HepG2 (cell line): ENCODE measurements around the gene SPTSSB. TPM values are rescaled to one million over a fixed set of nuclear protein-coding genes. Genes with fewer than 3 reads are reported as not detected.
A peak's percentile ranks its signal among the peaks of the same experiment; 100 is the strongest.

Source experiments
- ATAC-seq: fragments of 200-7000 bp; cut with Tn5 transposase; 3 replicates; pipeline ENCODE4 v1.9.1; 2020; ENCODE audit warnings: mild to moderate bottlenecking, moderate library complexity
- BruUV-seq: library from RNA; stranded (reverse); fragments of 400-500 nt; replicated peaks from 2 replicates; lab custom pipeline; 2021; lab: Mats Ljungman, UMichigan
- CTCF ChIA-PET: fragments of 300-600 bp; formaldehyde crosslinking; extraction: SDS; loops from one replicate; lab custom pipeline; 2021; ENCODE audit warnings: low total read pairs, inconsistent platforms, low intra/inter-chr PET ratio; lab: Yijun Ruan, JAX
- POLR2A ChIA-PET: fragments of 350-600 bp; sonication (Branson Sonifier 250); formaldehyde crosslinking; loops from one replicate; lab custom pipeline; 2020; ENCODE audit warnings: antibody characterized with exemption, inconsistent platforms; lab: Yijun Ruan, JAX
- DNase-seq: peaks from one replicate; pipeline ENCODE4 v3.0.0-alpha.2; 2015; ENCODE audit warnings: low spot score
- FAIRE-seq: peaks from 3 replicates; lab custom pipeline; 2011; peaks lifted over from hg19 to GRCh38; lab: Jason Lieb, UNC
- H2AFZ ChIP-seq: one replicate; pipeline ENCODE4 v1.6.1; 2011; ENCODE audit warnings: low read length, inconsistent platforms
- H3K27ac ChIP-seq: fragments of 300-600 bp; 3 replicates; pipeline ENCODE4 v1.8.0; 2011; ENCODE audit warnings: mixed run types, mild to moderate bottlenecking, mixed read lengths, low read length, inconsistent platforms; ENCODE audit not compliant: insufficient read depth; ENCODE audit errors: extremely low read length
- H3K27me3 ChIP-seq, 2 experiments: fragments of 200-600 bp in 1 of 2; 2 replicates in 1 of 2; 3 replicates in 1 of 2; pipeline versions ENCODE4 v1.6.0 to v1.8.0; 2011; ENCODE audit warnings: low read length in 2 of 2, mild to moderate bottlenecking in 2 of 2, moderate library complexity in 2 of 2, inconsistent platforms in 1 of 2; ENCODE audit not compliant: insufficient read depth in 2 of 2, control insufficient read depth in 1 of 2
- H3K36me3 ChIP-seq, 2 experiments: fragments of 200-600 bp in 1 of 2; replicated peaks in 1 of 2; 2 replicates in 1 of 2; 3 replicates in 1 of 2; pipeline versions ENCODE4 v1.5.1 to v1.8.0; 2011; ENCODE audit warnings: low read length in 2 of 2, inconsistent platforms in 1 of 2; ENCODE audit not compliant: insufficient read depth in 2 of 2, control insufficient read depth in 1 of 2
- H3K4me1 ChIP-seq: 2 replicates; pipeline ENCODE4 v1.5.1; 2012; ENCODE audit warnings: low read length, inconsistent platforms; ENCODE audit not compliant: insufficient read depth
- H3K4me2 ChIP-seq: 2 replicates; pipeline ENCODE4 v1.6.0; 2011; ENCODE audit warnings: low read depth, low read length, inconsistent platforms
- H3K4me3 ChIP-seq, 3 experiments: fragments of 200-600 bp in 1 of 3; sonication (generic), shearing (Covaris generic) in 1 of 3; replicated peaks in 1 of 3; 2 replicates each; pipeline ENCODE4 v1.5.1; 2011 to 2016; ENCODE audit warnings: low read length in 3 of 3, inconsistent platforms in 2 of 3, low read depth in 2 of 3, mild to moderate bottlenecking in 2 of 3, control low read depth in 1 of 3, mixed read lengths in 1 of 3; ENCODE audit not compliant: insufficient read depth in 1 of 3
- H3K79me2 ChIP-seq: one replicate; pipeline ENCODE4 v1.6.1; 2011; ENCODE audit warnings: low read length, inconsistent platforms; ENCODE audit not compliant: insufficient read depth
- H3K9ac ChIP-seq: 2 replicates; pipeline ENCODE4 v1.6.0; 2011; ENCODE audit warnings: mild to moderate bottlenecking, low read depth, low read length, inconsistent platforms; ENCODE audit not compliant: insufficient read depth
- H3K9me3 ChIP-seq: 2 replicates; pipeline ENCODE4 v1.5.1; 2012; ENCODE audit warnings: mild to moderate bottlenecking, low read length
- H4K20me1 ChIP-seq: 2 replicates; pipeline ENCODE4 v1.6.0; 2011; ENCODE audit warnings: inconsistent platforms, mild to moderate bottlenecking, low read length, moderate library complexity; ENCODE audit not compliant: insufficient read depth
- ATF4 ChIP-seq, 2 experiments: fragments of 450-650 bp in 1 of 2; sonication (generic) in 1 of 2; formaldehyde crosslinking; IDR thresholded peaks; 2 replicates each; pipeline versions ENCODE4 v1.5.0 to v1.8.0; 2020 to 2022; ENCODE audit warnings: mild to moderate bottlenecking in 1 of 2, missing genetic modification reagents in 1 of 2
- CEBPB ChIP-seq: IDR thresholded peaks from 2 replicates; pipeline ENCODE4 v1.6.1; 2011; ENCODE audit warnings: low read depth, low read length, improper control_type of control experiment, borderline replicate concordance
- CEBPG ChIP-seq: IDR thresholded peaks from 2 replicates; pipeline ENCODE4 v1.6.1; 2016
- CSRNP1 ChIP-seq: sonication (generic); formaldehyde crosslinking; IDR thresholded peaks from 2 replicates; pipeline ENCODE4 v1.8.1; 2023; ENCODE audit warnings: mild to moderate bottlenecking, missing genetic modification reagents
- FOXA1 ChIP-seq, 2 experiments: fragments of 450-650 bp in 1 of 2; sonication (generic) in 1 of 2; formaldehyde crosslinking in 1 of 2; IDR thresholded peaks; 2 replicates each; pipeline versions ENCODE4 v1.4.0 to v1.6.1; 2016 to 2020; ENCODE audit warnings: missing genetic modification reagents in 1 of 2
- FOXK1 ChIP-seq: sonication (generic); formaldehyde crosslinking; IDR thresholded peaks from 2 replicates; pipeline ENCODE4 v1.4.0; 2020; ENCODE audit warnings: low read depth, missing genetic modification reagents, borderline replicate concordance
- FOXK2 ChIP-seq: fragments of 450-650 bp; IDR thresholded peaks from 2 replicates; pipeline ENCODE4 v1.6.1; 2016
- HDAC6 ChIP-seq: fragments of 200-600 bp; sonication (generic); IDR thresholded peaks from 2 replicates; pipeline ENCODE4 v1.7.0; 2017; ENCODE audit warnings: mild to moderate bottlenecking, antibody characterized with exemption, low read length, low read depth
- PAWR ChIP-seq: sonication (generic); formaldehyde crosslinking; IDR thresholded peaks from 2 replicates; pipeline ENCODE4 v1.4.0; 2020; ENCODE audit warnings: missing genetic modification reagents, mild to moderate bottlenecking, borderline replicate concordance
- POGZ ChIP-seq: sonication (generic); formaldehyde crosslinking; IDR thresholded peaks from 2 replicates; pipeline ENCODE4 v1.4.0; 2020; ENCODE audit warnings: mild to moderate bottlenecking, missing genetic modification reagents
- SIX1 ChIP-seq: sonication (generic); formaldehyde crosslinking; IDR thresholded peaks from 2 replicates; pipeline ENCODE4 v1.4.0; 2020; ENCODE audit warnings: missing genetic modification reagents, borderline replicate concordance
- SIX4 ChIP-seq: sonication (generic); formaldehyde crosslinking; IDR thresholded peaks from 2 replicates; pipeline ENCODE4 v1.4.0; 2020; ENCODE audit warnings: missing genetic modification reagents
- SKI ChIP-seq: fragments of 450-650 bp; IDR thresholded peaks from one replicate; pipeline ENCODE4 v1.6.1; 2018; ENCODE audit warnings: mild to moderate bottlenecking; ENCODE audit not compliant: partially characterized antibody
- SOX5 ChIP-seq: IDR thresholded peaks from 2 replicates; pipeline ENCODE4 v1.6.1; 2016; ENCODE audit warnings: borderline replicate concordance
- STAG1 ChIP-seq: sonication (generic); formaldehyde crosslinking; IDR thresholded peaks from 2 replicates; pipeline ENCODE4 v1.4.0; 2020; ENCODE audit warnings: missing genetic modification reagents
- TBX3 ChIP-seq: fragments of 450-650 bp; IDR thresholded peaks from 2 replicates; pipeline ENCODE4 v1.6.1; 2017; ENCODE audit warnings: antibody characterized with exemption, mild to moderate bottlenecking, inconsistent platforms, borderline replicate concordance
- TCF7 ChIP-seq: sonication (generic); IDR thresholded peaks from 2 replicates; pipeline ENCODE4 v1.6.1; 2016; ENCODE audit warnings: antibody characterized with exemption, low read depth
- THRA ChIP-seq: sonication (generic); formaldehyde crosslinking; IDR thresholded peaks from 2 replicates; pipeline ENCODE4 v1.4.0; 2020; ENCODE audit warnings: missing genetic modification reagents, borderline replicate concordance
- TOE1 ChIP-seq: sonication (generic); formaldehyde crosslinking; IDR thresholded peaks from 2 replicates; pipeline ENCODE4 v1.4.0; 2020; ENCODE audit warnings: mild to moderate bottlenecking, missing genetic modification reagents
- ZNF225 ChIP-seq: sonication (generic); formaldehyde crosslinking; IDR thresholded peaks from 2 replicates; pipeline ENCODE4 v1.4.0; 2020; ENCODE audit warnings: mild to moderate bottlenecking, missing genetic modification reagents
- ZNF878 ChIP-seq: sonication (generic); formaldehyde crosslinking; IDR thresholded peaks from 2 replicates; pipeline ENCODE4 v1.8.1; 2023; ENCODE audit warnings: mild to moderate bottlenecking, missing genetic modification reagents, moderate library complexity
- ZSCAN9 ChIP-seq: IDR thresholded peaks from 2 replicates; pipeline ENCODE4 v1.6.1; 2016; ENCODE audit warnings: borderline replicate concordance
- in situ Hi-C: cut with HindIII; loops from 2 replicates; pipeline ENCODE4 v1.10.0; 2017; ENCODE audit warnings: low pct_unique_long_range_greater_than_20kb; ENCODE audit not compliant: extremely low pct_ligation_motif_present
- intact Hi-C: fragments of 100-400 bp; cut with micrococcal nuclease; formaldehyde crosslinking; loops from one replicate; pipeline ENCODE4 v1.10.0; 2022; ENCODE audit not compliant: unreplicated experiment
- polyA plus RNA-seq, 8 experiments: library from polyadenylated mRNA; depleted of rRNA in 3 of 8; stranded (reverse) in 7 of 8; unstranded in 1 of 8; fragments of >200 nt; fragmentation: Illumina TruSeq in 4 of 8; extraction: Trizol in 4 of 8; gene quantifications; 2 replicates each; pipeline versions ENCODE4 v1.2.1 to v1.2.3, GENCODE V29; 2011 to 2016; ENCODE audit warnings: low read depth in 4 of 8, missing spikeins in 1 of 8, mixed read lengths in 1 of 8; ENCODE audit not compliant: insufficient read depth in 1 of 8
- total RNA-seq, 5 experiments: library from RNA; depleted of rRNA; stranded (reverse); fragments of >200 nt; fragmentation: Illumina TruSeq; extraction: Trizol; gene quantifications; 2 replicates each; pipeline ENCODE4 v1.2.3, GENCODE V29; 2016; ENCODE audit warnings: low read depth in 1 of 5

The SPTSSB gene
- total and polyA plus RNA-seq, 2 of the 13 experiments (the other 11 are each of a cell fraction or from before 2014, with no cell fraction given), result 0.51 to 2.4 TPM

DNA sequence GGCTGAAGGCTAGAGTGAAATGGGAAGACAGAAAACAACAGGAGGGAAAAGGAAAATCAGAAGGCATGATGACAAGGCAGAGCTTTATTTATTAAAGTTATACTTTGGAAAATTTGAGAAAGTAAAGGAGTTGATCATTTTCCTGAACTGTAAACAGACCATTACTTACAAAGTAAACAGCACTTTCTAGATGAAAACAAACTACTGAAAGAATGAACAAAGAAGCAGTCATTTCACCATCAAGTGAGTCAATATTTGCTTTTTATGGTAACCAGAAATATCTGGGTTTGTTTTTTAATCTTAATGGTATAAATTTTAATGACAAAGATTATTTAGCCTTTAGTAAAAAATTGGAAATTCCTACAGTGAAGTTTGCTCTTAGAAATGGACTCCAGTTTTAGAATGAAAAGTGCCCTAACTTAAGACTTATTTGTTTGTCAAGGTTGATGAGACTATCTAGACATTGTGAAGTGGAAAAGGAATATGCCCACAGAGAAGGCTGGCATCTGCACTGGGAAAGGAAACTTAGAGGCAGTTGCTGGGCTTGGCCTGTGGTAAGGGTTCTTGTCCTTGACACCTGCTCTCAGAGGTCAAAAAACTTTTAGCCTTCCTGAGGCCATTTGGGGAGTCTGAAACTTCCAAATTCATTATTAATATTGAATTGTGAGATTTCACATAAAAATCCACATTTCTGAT is 47.2 kb downstream of the SPTSSB start:
- in situ Hi-C loops (no loop called here), intact Hi-C loops (loop anchor here (2.0 kb wide), 1 partner anchor 15 kb away; no protein-coding TSS in a partner anchor)
- BruUV-seq, result no TSS peak
- no peak overlapping the region for H2AFZ ChIP-seq
- DNase-seq, result peak; percentile 86
- no peaks in the 10 kb centered on the region for H3K79me2 ChIP-seq
- peaks cover 47% of the 10 kb centered on the region for H3K4me1 ChIP-seq
- H3K36me3 ChIP-seq, result no peaks in the 10 kb centered on the region
- CTCF ChIA-PET, result no interaction called here
- POLR2A ChIA-PET, result interaction anchor here (1.3 to 2.4 kb wide), 3 partner anchors 13 to 20 kb away, joined by 3 to 9 read pairs (median 7); no protein-coding TSS in a partner anchor
- peaks cover 17% of the 10 kb centered on the region for H3K9me3 ChIP-seq
- peak overlapping the region; percentile 67 for H3K9ac ChIP-seq
- peak; percentile 8 for FAIRE-seq
- ATAC-seq, result peak; percentile 74
- no peaks in the 10 kb centered on the region for H4K20me1 ChIP-seq
- H3K27me3 ChIP-seq, result no peaks in the 10 kb centered on the region
- peak overlapping the region; percentile 83 for H3K27ac ChIP-seq
- H3K4me3 ChIP-seq, result peak overlapping the region in 2 of 3 experiments; percentile 44 to 46; a peak in 2 of 6 replicates
- peak overlapping the region; percentile 75 for H3K4me2 ChIP-seq
- TF ChIP-seq CSRNP1 (no peak), TOE1 (CRISPR knock-in tag) (peak; percentile 53; the same call in 1 of the 2 replicates), ZNF878 (0 out of 2 replicates have a peak, but pooled peaks have one; percentile 54), CEBPG (CRISPR knock-in tag) (peak; percentile 75), FOXK1 (peak; percentile 62; the same call in 1 of the 2 replicates), TBX3 (peak; percentile 93), THRA (CRISPR knock-in tag) (peak; percentile 38; the same call in 1 of the 2 replicates), ZSCAN9 (CRISPR knock-in tag) (peak; percentile 71; the same call in 1 of the 2 replicates), POGZ (CRISPR knock-in tag) (peak; percentile 36), SKI (peak; percentile 20), HDAC6 (no peak), CEBPB (peak; percentile 58; the same call in 1 of the 2 replicates), PAWR (CRISPR knock-in tag) (no peak), SIX1 (peak; percentile 75; the same call in 1 of the 2 replicates), STAG1 (no peak), SOX5 (peak; percentile 94), ATF4 (CRISPR knock-in tag; IDR thresholded peaks at IDR 0.05) (peak in 1 of 2 experiments; percentile 60; a peak in 1 of 4 replicates), FOXK2 (peak; percentile 45; the same call in 1 of the 2 replicates), ZNF225 (CRISPR knock-in tag) (no peak), SIX4 (CRISPR knock-in tag) (0 out of 2 replicates have a peak, but pooled peaks have one; percentile 30), TCF7 (peak; percentile 80), FOXA1 (IDR thresholded peaks at IDR 0.05) (peak; percentile 98), FOXA1 (CRISPR knock-in tag; IDR thresholded peaks at IDR 0.05) (peak; percentile 96)
